GM19455 (cell line): ENCODE data around the gene COL18A1.
A peak's percentile ranks its signal among the peaks of the same experiment; 100 is the strongest.

Source experiments
- ATAC-seq: cut with Tn5 transposase; IDR thresholded peaks from one replicate; pipeline ENCODE4 v1.9.1; 2021; ENCODE audit not compliant: unreplicated experiment

Gene COL18A1

DNA sequence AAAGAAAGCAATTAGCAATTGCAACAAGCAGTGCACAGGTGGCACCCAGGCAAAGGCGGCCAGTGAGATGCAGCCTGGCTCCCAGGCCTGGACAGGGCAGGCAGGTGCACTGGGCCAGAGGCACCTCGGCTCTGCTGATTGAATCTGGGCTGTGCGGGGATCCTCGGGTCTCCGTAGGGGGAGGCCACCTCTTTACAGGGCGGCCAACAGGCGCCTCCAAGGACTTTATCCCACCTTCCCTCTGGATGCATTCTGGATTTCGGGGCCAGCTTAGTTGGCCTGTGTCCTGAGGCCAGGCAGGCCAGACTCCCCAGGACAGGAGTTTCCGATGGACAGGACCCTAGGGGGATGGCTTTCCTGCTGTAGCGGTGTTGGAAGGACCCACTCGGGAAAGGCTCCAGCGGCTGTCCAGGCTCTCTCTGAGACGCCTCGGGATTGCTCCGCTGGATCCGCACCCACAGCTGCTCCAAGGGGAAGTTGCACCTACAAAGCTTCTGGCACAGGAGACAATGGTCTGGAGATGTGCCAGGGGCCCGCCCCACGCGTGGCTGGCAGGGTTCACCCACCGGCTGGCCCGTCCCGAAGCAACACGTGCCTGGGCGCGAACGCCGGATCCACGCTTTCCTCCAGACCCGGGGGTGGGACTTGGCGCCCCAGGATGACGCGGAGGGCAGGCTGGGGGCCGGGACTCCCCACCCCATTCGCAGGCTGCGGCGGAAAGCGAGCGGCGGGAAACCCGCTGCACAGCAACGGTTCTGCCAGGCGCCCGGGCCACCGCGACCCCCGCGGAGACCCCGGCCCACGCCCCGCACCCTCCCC is 136.5 kb downstream of the COL18A1 start:
- no peak for ATAC-seq

DNA sequence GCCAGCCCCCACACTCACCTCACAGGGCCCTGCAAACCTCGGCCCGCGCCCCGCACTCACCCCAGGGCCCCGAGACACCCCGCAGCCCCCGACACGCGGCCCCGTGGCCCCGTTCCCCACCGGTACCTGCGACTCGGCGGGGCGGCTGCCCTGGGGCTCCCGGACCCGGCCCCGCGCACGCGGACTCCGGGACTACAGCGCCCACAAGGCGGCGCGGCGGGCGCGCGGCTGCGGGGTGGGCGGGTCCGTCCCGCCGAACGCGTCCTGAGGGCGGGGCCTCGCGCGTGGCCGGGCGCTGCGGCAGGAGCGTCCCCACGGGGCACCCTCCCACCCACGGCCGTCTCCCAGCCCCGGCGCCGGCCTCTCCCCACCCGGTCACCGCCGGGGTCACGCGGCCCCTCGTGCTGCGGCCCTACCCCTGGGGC is 137.3 kb downstream of the COL18A1 start, which contains the start of gene SLC19A1:
TSS of gene SLC19A1 (minus strand) at position 199 of the 425 bp plus-strand sequence. CDS start 4,481 bp downstream, outside the sequence.
- peak; percentile 71 for ATAC-seq

DNA sequence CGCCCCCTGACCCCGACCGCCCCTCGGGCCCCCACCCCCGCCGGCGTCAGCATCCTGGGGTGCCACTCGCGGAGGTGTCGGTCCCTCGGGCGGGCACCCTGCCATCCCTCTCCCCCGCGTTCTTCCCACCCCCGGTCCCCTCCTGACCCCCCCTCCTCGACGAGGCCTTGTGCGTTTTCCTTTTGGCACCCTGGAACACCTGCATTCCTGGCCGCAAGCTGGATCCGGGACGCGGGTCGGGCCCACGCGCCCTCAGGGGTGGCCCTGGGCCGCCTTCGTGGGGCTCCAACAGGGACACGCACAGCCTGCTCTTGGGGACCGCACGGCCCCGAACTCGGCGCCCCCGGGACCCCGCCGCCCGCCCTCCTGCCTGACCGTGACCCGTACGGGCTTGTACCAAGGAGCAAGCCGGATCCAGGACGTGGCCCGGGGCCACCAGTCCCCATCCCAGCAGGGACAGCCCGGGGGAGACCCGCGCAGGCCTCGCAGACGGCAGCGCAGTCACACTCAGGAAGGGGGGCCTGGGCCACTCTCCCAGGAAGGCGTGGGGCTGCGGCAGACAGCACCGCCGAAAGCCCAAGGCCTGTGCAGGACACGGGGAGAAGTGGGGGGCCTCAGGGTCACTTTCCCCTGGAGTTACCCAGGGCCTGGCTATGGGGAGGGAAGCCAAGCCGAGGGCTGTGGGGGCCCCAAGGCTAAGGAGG is 137.9 kb downstream of the COL18A1 start:
- ATAC-seq: peak; percentile 20

DNA sequence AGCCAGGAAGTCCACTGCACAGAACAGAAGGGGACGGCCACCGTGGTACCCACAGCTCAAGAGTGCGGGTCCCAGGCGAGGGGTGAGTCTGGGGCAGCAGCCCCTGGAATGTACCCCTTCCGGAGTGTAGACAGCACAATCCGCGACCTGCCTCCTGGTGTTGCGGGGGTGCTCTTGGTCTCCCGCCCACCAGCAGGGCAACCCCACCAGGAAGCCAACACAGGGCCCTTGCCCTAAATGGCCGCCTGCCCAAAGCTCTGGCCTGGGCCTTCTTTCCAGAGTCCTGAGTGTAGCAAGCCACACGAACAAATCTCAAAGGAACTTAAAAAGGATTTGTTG is 138.4 kb downstream of the COL18A1 start:
- ATAC-seq: no peak

DNA sequence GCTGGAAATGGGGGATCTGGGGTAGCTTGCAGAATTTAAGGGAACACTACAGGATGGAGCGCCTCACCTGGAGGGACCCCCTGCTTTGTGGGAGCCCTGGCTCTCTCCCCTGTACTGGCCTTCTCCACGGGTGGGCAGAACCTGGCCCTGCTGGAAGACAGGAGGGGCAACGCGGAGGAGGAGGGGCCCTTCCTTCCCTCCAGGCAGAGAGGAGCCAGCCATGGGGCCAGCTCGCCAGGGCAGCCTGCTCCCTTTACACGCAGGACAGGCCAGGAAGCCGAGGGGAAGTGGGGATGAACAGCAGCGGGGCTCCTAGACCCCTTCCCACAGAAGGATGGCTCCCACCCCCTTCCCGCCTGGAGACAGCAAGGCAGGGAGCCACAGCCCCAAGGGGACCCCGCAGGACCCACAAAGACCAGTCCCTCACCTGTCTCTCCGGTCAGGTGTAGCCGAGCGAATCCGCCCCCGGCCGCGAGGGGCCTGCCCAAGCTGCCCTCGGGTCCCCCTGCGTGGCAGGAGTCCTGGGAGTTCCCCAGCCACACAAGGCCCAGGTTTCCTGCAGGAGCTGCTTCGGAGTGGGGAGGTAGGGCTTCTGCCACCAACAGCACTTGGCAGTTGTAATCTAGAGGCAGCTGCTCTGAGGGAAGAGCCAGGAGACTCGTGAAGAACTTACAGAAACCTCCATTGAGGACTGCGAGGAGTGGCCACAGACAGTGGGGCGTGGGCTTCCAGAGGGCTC is 138.9 kb downstream of the COL18A1 start:
- no peak for ATAC-seq

DNA sequence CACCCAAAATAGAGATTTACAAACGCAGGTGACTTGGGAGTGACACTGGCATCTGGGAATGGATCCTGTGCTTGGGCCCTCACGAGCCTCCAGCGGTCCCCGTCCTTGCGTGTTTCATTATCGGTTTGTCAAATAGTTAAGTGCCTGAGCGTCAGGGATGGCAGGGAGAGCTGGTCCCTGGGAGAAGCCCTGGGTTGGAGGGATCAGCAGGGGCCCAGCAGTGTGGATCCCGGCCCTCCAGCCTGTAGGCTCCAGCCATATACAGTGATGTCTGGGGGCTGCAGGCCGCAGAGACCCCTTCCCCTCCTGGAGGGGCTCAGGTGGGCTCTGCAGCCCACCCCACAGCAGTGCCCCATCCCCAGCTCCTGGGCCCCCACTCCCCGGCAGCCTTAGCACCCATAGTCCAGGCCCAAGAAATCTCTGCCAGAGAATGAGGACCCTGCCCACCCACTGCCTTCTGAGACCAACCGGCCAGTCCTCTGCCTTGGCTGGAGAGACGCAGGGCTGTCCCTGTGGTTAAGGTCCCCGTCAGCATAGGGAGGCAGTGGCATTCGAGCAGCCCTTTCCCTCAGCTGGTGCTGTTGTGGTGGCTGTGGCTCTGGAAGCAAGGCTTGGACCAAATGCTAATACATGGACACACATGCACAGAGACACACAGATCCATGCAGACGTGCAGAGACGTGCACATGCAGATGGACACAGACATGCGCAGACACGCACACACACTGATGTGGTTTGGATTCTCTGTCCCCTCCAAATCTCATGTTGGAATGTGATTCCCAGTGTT is 139.7 kb downstream of the COL18A1 start:
- ATAC-seq: no peak

DNA sequence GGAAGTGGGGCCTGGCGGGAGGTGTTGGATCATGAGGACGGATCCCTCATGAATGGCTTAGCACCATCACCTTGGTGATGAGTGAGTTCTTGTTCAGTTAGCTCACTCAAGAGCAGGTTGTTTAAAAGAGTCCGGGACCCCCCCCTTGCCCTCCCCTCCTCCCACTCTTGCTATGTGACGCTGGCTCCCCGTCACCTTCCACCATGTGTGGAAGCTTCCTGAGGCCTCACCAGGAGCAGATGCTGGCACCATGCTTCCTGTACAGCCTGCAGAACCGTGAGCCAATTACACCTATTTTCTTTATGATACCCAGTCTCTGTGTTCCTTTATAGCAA is 140.2 kb downstream of the COL18A1 start:
- ATAC-seq: no peak

DNA sequence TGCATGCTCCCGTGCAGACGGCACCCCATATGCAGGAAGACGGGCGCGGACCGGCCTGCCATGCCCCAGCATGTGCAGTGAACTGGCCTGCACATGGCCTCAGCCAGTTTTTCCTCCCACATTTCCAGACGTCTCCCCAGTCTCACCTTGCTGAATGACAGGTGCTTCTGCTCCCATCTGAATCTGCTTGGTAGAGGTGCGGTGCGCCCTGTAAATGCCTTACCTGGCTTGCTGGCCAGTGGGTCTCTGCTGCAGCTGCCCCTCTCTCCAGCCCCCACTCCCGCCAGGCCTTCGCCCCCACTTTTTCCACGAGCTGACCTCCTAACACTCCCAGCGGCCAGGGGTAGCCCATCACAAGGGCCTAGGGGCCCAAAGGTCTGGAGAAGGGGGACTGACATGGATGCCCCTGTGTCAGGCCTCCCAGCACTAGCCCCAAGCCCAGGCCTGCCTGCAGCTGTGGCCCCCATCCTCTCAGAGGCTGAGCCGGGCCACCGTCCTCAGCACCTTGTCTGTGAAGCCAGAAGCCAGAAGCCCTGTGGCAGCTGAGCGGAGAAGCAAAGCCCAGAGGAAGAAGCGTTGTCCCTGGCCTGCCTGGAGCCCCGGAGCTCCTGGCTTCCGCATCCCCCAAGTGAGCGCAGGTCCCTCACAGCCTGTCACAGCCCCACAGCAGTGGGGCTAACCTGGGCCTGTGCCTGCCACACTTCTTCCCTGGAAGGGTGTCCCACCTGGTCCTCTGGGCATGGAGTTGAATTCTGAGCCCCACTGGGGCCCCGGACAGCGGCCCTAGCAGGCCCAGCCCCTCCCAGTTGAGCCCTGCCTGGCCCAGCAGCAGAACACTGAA is 140.9 kb downstream of the COL18A1 start:
- ATAC-seq: no peak

DNA sequence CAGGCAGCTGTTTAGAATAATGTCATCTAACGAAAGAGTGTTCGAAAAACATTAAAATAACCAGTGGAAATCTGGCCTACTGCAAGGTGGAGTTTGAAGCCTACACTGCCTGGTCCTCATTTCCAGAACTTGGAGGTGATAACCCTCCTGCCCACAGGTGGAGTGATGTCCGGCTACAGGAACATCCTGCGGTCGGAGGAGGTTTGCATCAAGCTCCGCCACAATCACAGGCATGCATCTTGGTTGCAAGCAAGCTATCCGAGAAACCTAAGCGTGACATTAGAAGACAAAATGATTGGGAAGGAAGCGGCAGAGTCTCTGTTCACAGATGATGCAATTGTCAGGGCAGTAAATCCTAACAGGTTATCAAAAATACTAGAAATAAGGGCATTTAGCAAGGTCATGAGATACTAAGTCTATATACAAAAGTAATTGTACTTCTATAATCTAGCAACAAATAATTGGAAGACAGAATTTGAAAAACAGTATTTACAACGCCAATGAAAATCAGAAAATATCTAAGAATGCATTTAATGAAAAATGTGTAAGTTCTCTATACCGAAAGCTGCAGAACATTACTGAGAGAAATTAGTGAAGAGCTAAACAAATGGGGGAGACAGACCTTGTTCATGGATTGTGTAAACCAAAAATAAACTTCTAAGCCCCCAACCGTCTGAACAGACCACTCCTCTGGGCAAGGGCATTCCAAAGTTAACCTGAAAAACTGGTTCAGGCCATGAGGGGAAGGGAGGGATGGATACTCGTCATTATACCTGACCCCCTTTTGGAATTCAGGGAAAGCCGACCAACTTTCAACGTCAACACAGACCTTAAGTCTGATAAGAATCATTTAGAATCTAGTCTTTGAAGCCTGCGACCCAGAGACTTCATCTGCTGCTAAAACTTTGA is 141.9 kb downstream of the COL18A1 start:
- no peak for ATAC-seq

DNA sequence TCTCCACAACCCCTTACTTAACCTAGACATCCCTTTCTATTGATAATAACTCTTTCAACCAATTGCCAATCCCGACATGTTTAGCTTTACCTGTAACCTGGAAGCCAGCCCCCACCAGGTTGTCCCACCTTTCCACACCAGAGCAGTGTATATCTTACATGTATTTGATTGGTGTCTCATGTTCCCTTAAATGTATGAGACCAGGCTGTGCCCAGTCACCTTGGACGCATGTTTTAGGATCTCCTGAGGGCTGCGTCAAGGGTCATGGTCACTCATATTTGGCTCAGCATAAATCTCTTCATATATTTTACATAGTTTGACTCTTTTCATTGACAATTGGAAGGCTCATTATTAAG is 142.6 kb downstream of the COL18A1 start:
- ATAC-seq: no peak

DNA sequence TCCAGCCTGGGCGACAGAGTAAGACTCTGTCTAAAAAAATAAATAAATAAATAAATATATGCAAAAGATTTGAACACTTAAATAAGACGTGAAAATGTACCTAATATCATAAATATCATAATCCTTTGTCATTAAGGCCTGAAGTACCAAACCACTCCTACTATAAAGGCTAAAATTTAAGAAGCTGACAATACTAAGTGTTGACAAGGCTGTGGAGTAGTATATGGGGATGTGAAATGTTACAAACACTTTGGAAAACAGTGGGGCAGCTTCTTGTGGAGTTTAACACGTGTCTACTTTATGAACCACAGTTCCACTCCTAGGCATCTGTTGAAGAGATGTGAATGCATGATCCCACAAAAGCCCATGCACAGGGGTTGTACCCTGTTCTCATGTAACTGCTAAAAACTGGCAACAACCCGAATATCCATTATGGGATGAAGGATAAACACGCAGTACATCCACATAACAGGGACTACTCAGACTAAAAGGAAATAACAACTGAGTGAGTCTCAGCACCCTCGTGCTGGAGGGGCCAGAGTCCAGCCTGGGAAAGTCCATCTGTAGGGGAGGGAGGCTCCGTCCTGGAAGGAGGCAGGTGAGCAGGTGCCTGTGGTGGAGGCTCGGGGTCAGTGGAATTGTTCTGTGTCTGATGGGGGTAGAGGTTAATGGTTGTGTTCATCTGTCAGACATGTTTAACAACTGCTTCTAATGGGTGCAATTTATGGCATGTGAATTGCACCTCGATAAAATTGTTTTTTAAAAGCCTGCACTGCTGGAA is 143.9 kb downstream of the COL18A1 start:
- no peak for ATAC-seq

DNA sequence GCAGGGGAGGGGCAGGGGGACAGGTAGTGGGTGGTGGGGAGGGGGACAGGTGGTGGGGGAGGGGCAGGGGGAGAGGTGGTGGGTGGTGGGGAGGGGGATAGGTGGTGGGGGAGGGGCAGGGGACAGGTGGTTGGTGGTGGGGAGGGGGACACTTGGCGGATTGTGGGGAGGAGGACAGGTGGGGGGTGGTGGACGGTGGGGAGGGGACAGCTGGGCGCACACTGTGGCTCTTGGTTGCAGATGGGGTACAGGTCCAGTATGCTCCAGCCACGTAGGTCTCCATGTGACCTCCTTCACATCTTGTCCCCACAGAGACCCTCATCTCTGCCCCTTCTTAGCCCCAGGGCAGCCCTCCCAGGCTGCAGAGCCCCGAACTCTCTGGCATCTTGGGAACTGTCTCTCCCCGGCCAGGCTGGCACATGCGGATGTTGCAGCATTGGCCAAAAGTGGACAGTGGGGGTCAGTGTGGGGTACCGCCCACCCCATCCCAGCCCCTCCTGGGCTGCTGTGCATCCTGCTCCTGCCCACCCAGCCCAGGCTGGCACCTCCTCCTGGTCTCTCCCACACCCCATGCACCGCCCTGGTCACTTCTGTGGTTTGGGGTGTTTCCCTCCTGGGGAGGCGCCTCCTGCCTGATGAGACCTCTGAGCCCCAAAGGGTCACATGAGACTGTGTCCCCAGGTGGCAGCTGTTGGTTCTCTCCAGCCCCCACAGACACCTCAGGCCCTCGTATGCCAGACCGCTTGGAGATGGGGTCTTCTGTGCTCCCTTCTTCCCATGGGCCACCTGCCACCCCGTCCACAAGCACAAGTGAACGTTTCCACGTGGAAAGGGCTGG is 144.9 kb downstream of the COL18A1 start:
- no peak for ATAC-seq

DNA sequence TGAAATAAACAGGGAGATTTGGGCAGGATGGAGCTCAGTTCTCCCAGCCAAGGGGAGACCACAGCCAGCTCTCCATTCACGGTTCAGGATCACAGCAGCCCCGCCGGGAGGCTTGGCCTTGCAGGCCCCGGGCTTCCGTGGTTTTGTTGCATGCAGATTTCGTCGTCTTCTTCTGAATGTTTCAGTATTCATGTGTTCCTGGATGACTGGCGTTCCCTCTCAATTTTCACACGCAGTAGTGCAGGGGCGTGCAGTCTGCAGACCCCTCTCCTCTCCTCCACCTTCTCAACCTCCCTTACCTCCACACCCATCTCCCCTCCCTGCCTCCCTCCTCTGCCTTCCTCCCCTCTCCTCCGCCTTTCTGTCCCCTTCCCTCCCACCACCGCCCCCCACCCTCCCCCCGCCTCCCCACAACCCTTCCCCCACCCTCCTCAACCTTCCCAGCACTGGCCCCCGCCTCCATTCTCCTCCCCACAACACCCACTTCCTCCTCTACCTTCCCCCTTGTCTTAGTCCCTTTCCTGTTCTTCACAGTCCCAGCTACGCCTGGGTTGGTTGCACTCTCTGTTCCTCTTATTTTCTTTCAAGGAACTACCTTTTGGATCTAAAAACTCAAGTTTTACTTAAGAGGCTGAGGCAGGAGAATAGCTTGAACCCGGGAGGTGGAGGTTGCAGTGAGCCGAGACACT is 145.7 kb downstream of the COL18A1 start:
- ATAC-seq: no peak

DNA sequence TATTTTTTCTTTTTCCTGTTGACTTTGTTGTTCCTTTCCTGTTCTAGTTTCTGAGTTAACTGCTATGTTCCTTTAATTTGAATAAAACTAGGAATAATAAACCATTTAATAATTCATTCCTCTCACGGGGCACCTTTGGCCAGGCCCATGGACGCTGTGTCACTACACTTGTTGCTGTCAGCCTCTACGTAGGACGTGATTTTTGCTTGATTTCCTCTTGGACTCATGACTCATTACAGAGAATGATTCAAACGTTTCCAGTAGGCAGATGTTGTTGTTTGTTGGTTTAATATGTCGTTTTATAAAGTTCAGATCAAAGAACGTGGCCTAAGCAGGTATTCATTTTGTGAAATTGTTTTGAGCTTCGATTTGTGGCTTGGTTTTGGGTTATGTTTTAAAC is 146.4 kb downstream of the COL18A1 start:
- ATAC-seq: no peak

DNA sequence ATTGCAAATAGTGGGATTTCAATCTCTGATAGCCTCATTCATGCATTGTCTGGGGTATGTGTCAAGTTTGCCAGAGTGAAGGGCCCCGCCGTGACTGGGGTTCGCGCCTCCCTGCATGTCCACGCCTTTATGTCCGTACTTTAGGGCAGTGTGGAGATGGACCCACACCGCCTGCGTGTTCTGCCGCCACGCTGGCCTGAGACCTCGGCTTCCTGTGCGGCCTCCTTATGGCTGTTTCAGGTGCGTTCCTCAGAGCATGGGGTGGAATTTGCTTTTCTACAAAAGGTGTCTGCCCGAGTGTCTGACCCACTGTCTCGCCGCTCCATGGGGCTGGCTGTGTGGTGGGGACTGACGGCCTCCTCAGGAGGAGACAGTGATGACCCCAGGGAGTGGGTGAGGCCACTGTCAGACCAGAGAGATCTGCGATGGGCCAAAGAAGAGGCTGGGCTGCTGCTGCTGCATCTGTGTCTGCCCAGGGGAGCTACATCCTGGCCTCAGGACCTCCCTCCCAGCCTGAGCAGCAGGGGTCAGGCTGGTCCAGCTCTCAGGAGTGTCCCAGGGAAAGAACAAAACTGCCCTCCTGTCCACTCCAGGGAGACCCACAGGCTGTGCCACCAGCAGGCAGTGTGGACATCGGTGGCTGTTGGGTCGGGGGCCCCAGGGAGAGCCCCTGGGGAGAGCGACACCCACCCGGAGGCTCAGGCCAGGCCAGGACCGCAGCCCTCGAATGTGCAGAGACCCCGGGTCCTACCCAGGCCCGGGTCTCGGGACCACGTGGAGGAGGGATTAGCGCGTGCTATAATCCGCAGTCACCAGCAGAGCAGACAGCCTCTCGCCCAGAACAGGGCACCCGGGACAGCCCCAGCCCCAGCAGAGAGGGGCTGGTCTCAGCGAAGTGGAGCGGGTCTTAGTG is 147.1 kb downstream of the COL18A1 start:
- ATAC-seq: no peak
